Activated effector memory CD4-positive, alpha-beta T cell treated with Interleukin-2 at 50 U/mL for 16 hours (primary cell): ENCODE data around the gene ERLEC1.
A peak's percentile ranks its signal among the peaks of the same experiment; 100 is the strongest.
"Not testable (repeated sequence)": the region's sequence is repeated elsewhere in the genome, so short reads cannot be mapped to it uniquely, and the experiment has no call there.

Experiments used
- DNase-seq: peaks from one replicate; pipeline ENCODE4 v3.0.0-alpha.2; 2020

Gene ERLEC1

DNA sequence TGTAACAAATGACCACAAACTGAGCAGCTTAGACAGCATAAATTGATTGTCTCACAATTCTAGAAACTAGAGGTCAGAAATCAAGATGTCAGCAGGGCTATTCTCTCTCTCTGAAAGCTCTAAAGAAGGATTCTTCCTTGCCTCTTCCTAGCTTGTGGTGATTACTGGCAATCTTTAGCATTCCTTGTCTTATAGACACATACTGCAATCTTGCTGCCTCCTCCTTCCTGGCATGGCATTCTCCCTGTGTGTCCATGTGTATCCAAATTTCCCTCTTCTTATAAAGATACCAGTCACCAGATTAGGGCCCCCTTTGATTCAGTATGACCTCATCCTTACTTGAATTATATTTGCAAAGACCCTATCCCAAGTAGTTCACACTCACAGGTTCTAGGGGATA lies 2.4 kb upstream of the ERLEC1 start:
- no peak for DNase-seq

- no peak for DNase-seq
Observed at GRCh38 chr2:53785366-53785765, 1.5 kb upstream of the ERLEC1 start.

DNA sequence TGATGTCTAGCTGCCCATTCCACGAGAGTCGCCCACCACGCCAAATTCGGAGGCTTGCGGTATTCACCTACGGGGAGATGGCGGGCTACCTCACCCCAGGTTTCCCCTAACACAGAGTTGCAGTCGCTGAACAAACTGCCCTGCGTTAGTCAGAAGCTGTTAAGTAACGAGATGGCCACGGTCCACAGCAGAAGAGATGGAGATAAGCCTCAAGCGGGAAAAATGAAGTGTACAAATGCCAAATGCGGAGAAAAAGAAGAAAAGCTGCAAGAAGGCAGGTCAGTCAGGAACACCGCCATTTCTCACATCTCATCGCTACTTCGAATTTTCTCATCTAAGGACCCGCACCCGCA lies 516 bp upstream of the ERLEC1 start:
- peak; percentile 11 for DNase-seq

- DNase-seq = no peak
Observed at GRCh38 chr2:53787614-53788289, 908 bp downstream of the ERLEC1 start.

DNA sequence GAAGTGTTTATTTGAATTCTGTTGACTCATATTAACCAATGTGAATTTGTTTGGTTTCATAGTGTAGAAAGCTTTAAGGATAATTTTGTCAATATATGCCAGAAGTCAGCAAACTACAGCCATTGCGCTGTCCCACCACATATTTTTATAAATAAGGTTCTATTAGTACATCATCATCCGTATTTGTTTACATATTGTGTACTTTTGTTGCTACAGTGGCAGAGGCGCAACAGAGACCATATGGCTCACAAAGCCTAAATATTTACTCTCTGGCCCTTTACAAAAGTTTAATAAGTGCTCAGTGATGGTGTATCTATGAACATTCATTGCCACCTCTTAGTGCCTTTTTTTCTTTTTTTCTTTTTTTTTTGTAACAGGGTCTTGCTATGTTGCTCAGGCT lies 6.4 kb downstream of the ERLEC1 start:
- no peak for DNase-seq

DNA sequence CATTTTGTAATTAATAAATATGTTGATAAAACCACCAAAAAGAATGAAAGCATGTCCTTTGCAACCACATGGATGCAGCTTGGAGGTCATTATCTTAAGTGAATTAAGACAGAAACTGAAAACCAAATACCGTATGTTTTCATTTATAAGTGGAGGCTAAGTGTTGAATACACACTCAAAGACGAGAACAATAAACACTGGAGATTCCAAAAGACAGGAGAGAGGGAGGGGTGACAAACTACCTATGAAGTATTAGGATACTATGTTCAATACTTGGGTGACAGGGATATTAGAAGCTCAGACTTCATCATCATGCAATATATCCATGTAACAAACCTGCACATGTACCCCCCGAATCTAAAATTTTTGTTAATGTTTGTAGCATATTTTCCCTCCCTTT lies 7.0 kb downstream of the ERLEC1 start:
- DNase-seq = no peak

- DNase-seq = no peak
Observed at GRCh38 chr2:53801547-53801946, 14.7 kb downstream of the ERLEC1 start.

GRCh38 chr2:53802617-53803151 lies 15.8 kb downstream of the ERLEC1 start:
- no peak for DNase-seq

DNA sequence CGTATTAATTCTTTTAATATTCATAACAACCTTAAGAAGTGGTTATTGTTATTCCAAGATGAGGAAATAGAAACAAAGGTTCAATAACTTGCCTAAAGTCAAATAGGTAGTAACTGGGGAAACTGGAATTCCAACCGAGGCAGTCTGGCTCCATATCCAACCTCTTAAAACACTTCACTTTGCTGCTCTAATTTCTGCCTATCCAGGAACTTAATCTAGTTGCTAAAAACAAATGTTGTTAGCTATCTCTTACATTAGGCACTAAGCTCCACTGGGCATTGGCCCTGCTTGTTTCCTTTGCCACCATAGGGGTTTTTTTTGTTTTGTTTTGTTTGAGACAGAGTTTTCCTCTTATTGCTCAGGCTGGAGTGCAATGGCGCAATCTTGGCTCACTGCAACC lies 24.8 kb downstream of the ERLEC1 start:
- DNase-seq = no peak

DNA sequence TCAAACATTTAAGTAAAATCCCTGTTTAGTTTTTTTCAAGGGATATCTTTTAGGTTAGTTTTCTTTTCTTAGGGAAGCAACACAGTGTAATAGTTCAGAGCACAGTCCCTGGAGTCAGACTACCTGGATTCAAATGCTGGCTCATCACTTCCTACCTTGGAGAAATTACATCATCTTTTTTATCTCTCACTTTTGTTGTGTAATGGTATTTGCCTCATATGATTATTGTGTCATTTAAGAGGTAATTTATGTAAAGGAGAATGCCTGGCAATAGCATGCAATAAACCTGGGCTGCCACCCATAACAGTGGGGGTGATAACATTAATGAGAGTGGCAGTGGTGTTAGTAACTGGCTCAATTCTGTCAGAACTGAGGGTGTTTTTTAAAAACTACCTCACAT lies 26.3 kb downstream of the ERLEC1 start:
- DNase-seq = no peak

- DNase-seq = no peak
Observed at GRCh38 chr2:53818854-53819435, 32.1 kb downstream of the ERLEC1 start.

- no peak for DNase-seq
Observed at GRCh38 chr2:53819634-53820033, 32.8 kb downstream of the ERLEC1 start.

- DNase-seq = no peak
Observed at GRCh38 chr2:53820048-53820447, 33.2 kb downstream of the ERLEC1 start.

- no peak for DNase-seq
Observed at GRCh38 chr2:53820711-53821110, 33.9 kb downstream of the ERLEC1 start.

DNA sequence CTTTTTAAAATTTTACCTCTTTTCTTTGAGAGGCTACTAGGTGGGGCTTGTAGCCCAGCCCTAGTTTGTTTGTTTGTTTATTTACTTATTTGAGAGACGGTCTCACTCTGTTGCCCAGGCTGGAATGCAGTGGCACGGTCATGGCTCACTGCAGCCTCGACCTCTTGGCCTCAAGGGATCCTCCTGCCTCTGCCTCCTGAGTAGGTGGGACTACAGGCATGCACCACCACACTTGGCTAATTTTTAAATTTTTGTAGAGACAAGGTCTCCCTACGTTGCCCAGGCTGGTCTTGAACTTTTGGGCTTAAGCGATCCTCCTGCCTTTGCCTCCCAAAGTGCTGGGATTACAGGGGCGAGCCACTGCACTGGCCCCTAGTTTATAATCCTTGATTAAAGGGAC lies 35.0 kb downstream of the ERLEC1 start:
- DNase-seq = no peak

DNA sequence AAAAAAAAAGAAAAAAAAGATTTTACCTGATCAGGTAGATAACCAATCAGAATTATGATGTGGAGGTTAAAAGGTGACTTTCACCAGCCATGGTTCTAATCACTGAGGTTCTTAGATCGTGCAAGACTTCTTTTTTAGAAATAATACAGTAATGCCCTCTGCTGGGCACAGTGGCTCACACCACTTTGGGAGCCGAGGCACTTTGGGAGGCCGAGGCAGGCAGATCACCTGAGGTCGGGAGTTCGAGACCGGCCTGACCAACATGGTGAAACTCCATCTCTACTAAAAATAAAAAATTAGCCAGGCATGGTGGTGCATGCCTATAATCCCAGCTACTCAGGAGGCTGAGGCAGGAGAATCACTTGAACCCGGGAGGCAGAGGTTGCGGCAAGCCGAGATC lies 36.8 kb downstream of the ERLEC1 start:
- not testable (repeated sequence) for DNase-seq

GRCh38 chr2:53826030-53826410 lies 39.2 kb downstream of the ERLEC1 start:
- DNase-seq = no peak

- no peak for DNase-seq
Observed at GRCh38 chr2:53826587-53827397, 39.9 kb downstream of the ERLEC1 start.

GRCh38 chr2:53827398-53828175 lies 40.7 kb downstream of the ERLEC1 start:
- no peak for DNase-seq

DNA sequence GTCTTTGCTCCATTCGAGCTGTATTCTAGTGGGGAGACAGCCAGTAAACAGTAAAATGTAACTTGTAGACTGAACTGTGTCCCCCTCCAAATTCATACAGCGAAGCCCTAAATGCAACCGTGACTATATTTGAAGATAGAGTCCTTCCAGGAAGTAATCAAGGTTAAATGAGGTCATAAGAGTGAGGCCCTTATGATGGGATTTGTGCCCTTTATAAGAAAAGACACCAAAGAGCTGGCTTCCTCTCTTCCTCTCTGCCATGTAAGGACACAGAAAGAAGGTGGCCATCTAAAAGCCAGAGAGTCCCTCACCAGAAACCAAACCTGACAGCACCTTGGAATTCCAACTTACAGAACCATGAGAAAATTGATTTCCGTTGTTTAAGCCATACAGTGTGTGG lies 41.5 kb downstream of the ERLEC1 start:
- DNase-seq = no peak

DNA sequence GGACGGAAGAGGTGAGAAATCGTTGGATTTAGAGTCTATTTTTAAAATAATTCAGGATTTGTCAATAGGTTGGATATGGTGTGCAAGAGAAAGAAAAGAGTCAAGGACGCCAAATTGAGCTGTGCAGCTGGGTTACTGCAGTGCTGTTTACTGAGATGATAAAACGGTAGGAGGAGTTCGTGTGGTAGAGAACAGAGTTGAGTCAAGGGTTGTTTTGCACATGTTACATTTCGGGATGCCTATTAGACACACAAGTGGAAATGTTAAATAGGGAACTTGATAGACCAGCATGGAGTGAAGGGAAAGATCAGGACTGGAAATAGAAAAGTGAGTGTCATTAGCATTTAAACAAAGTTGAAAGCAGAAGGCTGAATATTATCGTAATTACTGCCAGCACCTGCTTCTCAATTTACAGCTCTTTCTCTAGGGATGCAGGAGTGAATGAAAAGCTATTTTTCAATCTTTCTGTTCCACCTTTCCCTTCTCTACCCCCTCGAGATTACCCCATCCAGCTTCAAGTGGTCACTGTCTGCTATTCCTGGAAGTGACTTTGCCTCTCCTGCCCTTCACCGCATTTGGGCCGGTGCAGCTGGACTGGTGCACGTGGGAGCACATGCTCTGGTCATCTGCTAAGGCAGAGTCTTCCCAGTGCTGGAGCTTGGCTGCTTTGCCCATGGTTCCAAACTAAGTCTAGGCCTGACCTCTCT lies 42.6 kb downstream of the ERLEC1 start:
- DNase-seq = no peak

DNA sequence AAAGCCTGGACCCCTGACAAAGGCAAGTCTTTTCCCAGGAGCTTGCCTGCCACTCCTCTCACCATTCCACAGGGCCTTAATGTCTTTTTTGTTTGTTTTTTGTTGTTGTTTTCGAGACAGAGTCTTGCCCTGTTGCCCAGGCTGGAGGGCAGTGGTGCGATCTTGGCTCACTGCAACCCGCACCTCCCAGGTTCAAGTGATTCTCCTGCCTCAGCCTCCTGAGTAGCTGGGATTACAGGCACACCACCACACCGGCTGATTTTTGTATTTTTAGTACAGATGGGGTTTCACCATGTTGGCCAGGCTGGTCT lies 43.1 kb downstream of the ERLEC1 start:
- DNase-seq = not testable (repeated sequence)

DNA sequence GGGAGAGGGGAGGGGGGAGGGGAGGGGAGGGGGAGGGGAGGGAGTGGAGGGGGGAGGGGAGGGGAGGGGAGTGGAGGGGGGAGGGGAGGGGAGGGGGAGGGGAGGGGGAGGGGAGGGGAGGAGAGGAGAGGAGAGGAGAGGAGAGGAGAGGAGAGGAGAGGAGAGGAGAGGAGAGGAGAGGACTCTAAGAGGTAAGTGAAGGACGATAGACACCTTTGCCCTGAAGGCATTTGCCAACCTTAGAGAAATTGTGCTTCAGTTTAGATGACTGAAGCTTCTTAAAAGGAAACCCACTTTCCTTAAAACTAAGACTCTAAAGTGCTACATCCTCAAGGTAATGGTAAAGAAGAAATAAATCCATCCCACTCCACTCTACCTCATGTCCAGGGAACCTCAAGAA lies 53.7 kb downstream of the ERLEC1 start:
- DNase-seq = no peak
